Activated effector memory CD4-positive, alpha-beta T cell treated with Interleukin-2 at 50 U/mL for 16 hours (primary cell): ENCODE measurements around the gene LARP1B.
"Not testable (repeated sequence)": the region's sequence is repeated elsewhere in the genome, so short reads cannot be mapped to it uniquely, and the experiment has no call there.

Experiments
- DNase-seq: peaks from one replicate; pipeline ENCODE4 v3.0.0-alpha.2; 2020

The LARP1B gene

DNA sequence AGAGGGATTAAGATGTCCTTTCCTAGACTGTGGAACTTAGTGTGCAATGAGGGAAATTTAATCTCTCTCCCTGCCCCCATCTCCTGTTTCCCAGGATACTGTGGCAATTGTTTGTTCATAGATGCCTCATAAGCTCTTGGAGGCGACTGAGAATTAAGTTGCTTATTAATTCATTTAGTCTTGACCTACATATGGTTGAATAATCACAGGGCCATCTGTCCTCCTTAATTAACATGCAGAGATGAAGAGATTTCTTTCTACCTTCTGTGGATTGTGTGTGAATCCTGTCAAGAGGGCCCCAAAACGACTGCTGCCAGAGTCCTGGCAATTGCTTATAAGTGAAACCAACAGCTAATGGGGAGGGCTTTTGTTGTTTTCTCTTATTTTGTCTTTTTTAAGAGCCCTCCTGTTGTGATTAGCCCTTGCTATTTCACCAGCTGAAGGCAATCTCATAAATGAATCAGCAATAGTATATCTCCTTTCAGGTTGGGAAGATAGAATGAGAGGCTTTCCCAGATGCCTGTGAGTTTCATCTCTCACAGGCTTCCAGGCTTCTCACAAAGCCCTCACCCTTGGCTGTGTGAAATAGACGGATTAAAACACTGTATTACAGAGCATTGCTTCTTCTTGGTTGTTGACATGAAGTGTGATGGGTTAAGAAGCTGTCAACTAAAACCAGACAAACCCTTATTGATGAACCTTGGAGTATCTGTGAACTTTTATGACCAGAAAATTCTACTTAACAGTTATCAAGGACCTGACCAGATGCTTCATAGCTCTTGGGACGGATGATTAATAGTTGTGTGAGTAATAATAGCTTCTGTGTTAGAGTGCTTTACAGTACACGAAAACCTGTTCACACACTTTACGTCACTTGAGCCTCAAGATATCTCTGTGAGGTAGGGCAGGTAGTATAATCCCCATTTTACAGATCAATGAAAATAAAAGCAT is 168.0 kb downstream of the LARP1B start:
- DNase-seq: no peak

DNA sequence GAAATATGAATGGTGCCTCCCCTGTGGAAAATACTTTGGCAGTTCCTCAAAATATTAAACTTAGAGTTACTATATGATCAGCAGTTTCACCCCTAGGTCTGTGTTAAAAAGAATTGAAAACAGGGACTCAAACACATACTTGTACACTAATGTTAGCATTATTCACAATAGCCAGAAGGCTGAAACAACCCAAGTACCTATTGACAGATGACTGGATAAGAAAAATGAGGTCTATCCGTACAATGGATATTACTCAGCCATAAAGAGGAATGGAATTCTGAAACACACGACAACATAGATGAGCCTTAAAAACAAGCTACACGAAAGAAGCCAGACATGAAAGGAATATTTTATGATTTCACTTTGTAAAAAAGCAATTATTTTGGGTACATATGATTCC is 171.6 kb downstream of the LARP1B start:
- DNase-seq: no peak

DNA sequence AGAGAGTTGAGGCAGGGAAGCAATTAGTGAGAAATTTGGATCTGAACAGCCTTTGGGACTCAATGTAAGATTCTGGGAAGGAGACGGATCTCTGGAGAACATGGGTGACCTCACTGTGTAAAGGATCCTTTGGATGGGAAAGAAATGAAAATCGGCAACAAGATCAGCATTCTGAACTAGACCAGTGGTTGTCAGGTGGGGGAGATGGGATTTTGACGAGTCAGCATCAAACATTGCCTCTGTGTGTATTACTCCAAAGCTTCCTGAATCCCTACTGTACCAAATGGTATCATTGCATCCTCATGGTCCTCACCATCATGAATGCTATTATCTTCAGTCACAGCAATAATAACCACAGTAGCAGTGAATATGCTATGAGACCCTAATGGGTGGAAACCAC is 173.7 kb downstream of the LARP1B start:
- no peak for DNase-seq

DNA sequence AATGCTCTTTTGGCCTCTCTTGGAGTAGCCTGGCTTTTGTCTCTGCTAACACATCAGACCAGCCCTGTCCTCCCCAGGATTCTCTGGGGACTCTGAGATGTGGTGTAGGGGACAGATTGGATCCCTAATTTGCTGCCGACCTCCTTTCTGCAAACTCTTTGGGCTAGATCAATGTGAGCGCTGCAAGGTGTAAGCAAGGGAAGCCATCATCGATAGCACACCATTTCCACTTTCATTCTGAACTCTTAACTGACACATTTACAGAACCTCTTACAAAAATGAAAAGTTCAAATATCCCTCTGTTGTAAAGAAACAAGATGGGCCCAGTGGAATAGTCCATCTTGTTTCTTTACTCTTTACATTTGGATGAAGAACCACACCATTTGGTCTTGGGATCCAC is 179.9 kb downstream of the LARP1B start:
- no peak for DNase-seq

DNA sequence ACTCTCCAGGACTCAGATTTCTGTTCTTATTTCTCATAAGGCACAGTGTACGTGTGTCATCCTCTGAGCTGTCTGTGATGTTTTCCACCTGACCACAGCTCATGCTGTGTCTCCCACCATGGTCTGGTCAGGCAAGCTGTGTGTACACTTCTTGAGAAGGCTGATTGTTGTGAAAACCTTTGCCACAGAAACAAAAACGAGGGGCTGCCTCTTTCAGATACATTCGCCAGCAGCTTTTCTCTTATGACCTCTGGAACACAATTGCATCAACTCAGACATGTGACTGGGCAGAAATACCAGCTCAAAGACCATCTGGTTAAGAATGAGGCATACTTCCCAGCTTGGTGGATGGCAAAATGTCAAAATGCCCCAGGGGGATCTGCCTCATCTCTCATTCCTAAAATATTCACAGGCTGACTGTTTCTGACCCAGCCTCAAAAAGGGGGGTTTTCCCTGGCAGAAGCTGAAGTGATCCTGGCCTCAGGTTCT is 180.4 kb downstream of the LARP1B start:
- DNase-seq: no peak

DNA sequence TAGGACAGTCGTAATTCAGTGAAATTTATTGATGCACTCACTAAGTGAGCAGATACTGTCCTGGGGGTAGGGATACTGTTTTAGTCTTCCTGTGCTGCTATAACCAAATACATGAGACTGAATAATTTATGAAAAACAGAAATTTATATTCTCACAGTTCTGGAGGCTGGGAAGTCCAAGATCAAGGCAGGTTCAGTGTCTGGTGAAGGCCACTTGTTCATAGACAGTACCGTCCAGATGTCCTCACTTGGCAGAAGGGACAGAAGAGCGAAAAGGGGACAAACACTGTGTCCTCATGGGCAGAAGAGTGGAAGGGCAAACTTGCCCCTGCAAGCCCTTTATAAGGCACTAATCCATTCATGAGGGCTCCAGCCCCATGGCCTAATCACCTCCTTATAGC is 180.9 kb downstream of the LARP1B start:
- DNase-seq: no peak

DNA sequence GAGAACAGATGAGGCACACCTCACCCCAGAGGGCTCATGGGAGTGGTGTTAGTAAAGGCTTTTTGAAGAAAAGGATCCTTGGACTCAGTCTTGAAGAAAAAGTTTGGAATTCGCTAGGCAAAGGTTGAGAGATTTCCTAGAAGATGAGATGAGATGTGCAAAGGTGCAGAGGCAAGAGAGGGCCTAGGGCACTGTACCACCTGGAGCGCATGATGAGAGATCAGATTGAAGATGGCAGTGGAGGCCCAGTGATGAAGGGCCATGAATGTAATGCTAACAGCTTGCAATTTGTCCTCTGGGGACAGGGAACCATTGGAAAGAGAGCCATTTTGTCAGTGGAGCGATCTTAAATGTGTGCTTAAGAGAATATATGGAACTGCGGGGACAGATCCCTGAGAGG is 181.5 kb downstream of the LARP1B start:
- DNase-seq: no peak

DNA sequence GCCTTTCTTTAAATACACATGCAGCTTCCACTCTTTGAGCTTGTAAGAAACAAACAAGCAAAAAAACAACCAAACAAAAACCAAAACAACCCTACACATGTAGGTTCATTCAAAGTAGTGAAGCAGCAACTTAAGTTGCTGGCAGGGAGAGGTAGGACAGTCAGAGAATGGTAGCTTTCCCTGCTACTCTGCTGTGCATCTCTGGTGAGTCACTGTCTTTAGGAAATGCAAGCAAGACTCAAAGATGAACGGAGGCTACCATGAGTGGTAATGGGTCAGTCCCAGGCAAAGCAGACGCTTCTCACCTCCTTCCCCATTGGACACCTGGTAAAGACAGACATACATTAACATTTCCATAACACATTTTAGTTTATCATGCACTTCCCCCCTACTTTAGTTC is 183.3 kb downstream of the LARP1B start:
- DNase-seq: no peak

DNA sequence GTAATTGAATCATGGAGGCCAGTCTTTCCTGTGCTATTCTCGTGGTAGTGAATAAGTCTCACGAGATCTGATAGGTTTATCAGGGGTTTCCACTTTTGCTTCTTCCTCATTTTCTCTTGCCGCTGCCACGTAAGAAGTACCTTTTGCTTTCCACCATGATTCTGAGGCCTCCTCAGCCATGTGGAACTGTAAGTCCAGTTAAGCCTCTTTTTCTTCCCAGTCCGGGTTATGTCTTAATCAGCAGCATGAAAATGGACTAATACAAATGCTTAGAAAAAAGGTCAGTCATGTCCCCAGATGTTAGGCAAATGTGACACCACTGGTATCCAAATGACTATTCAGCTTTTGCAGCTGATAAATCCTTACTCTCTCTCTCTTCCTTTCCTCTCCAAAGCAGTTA is 184.3 kb downstream of the LARP1B start:
- not testable (repeated sequence) for DNase-seq

DNA sequence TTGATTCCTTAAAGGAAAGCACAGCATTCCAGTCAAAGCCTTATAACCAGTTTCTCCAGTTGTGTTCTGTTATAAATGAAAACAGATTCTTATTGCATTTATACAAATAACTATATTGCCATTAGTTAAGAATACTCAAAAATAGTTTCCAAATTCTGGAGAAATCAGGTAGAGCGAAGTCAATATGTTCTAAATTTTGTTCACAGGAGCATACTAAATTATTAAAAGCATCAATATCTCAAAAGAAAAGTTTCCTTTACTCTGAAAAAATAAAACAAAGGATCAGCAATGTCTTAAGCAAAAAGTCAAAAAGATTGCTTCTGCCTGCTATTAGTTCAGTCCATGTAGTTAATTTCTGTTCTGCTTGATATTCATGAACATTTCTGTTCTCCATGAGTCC is 186.8 kb downstream of the LARP1B start:
- no peak for DNase-seq

DNA sequence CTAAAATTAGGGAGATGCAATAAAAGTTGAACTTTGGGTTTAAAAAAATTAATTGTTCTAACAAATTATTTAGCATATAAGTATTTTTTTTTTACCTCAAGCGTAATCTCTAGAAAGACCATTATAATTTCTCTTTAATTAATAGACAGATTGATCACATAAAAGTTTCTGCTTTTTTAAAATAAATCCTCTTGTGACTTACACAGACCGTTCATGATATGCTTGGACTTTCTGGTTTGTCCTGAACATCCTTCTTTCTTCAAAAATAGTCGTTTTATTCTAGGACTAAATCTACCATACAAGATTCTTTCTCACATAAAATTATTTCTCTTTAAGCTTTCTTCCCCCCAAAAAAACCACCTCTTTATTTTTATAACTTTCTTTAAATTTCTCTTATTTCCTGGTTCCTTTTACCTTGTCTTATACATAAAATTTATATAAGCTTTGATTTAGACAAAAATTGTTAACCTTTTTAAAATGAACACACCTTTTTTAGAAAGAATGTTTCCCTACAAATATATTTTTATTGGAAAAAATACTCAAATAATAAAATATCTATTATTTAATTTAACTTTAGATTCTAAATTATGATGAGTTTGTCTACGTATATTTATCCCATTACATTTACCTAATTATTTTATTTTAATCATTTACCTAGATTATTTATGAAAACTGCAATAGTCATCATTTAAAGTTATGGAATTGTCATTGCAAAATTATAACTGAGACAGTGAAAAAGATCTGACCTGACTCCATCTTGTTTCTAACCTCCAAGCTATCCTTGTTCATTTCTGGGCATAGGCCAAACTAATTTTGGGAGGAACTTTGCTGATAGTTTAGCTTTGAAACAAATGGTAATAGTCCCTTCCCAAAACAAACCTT is 188.9 kb downstream of the LARP1B start:
- DNase-seq: no peak

DNA sequence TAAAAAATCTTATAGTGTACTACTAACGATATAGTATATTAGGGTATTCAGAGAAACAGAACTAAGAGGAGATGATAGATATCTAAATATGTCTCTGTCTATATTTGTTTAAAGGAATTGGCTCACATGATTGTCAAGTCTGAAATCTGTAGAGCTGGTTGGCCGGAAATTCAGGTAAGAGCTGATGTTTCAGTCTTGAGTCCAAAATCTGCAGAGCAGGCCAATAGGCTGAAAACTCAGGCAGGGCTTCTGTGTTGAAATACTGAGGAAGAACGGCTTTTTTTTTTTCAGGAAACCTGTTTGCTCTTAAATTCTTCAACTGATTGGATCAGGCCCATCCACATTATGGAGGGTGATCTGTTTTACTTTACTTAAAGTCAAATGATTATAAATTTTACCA is 194.8 kb downstream of the LARP1B start:
- DNase-seq: no peak

DNA sequence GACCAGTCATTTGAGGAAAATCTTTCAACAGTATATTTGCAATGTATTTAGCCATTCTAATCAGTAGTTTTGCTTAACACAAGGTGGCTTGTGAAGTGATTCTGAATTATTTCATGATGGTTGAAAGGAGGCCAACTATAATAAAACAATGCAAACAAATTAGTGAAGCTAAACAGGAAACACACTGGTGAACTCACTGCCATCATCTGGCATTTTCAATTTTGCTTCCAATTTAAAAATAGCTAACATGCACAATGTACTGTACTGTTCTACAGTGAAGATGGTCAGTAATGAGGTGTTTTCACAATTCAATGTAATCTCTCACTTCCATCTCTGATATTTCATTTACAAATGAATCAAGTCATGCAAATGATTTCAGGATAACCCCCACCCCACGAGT is 195.4 kb downstream of the LARP1B start:
- DNase-seq: no peak

DNA sequence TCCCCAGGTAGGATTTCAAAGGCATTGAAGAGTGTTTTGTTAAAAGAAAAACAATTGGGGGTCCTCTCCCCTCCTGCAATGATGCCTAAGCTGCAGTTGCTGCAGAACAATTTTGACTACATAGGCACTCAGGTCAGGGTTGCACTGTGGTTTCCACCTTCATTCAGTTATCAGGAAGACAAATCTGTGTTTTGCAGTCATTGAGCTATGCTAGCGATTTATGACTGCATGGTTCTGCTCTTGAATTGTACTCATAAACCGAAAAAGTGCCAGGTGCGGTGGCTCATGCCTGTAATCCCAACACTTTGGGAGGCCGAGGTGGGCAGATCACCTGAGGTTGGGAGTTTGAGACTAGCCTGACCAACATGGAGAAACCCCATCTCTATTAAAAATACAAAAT is 197.1 kb downstream of the LARP1B start:
- not testable (repeated sequence) for DNase-seq

DNA sequence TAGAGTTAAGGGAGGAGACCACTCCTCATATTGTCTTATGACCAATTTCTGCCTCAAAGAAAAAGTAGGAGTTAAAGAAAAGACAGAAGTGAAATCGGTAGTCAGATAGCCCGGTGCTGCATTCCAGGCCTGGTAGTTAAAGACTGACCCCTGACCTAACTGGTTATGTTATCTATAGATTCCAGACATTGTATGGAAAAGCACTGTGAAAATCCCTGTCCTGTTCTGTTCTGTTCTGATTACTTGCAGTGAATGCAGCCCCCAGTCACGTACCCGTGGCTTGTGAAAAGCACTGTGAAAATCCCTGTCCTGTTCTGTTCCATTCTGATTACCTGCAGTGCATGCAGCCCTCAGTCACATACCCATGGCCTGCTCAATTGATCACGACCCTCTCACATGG is 198.8 kb downstream of the LARP1B start:
- not testable (repeated sequence) for DNase-seq
